ENCODE results near the gene PFN3. TPM values are rescaled to one million over a fixed set of nuclear protein-coding genes. Genes with fewer than 3 reads are reported as not detected.
A peak's percentile ranks its signal among the peaks of the same experiment; 100 is the strongest.

The PFN3 gene
- total RNA-seq, 1 donor from 2014 or later = not detected

DNA sequence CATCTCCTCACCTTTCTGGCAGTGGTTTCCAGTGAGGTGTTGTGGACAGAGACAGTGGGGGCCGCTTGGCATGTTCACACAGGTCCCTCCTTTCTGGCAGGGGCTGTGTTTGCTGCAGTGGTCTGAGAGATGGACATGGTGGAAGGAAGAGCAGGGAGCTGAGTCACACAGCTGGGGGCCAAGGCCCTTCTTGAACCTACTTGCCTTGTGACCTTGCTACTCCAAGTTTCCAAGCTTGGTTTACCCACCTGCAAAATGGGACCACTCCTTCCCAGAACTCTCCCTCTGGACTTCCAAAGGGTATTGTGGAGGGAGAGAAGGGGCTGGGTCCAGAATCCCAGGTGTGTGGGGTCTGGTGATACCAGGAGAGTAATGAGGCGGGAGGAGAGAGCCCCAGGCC is 4.9 kb upstream of the PFN3 start:
- DNase-seq (ENCODE audit: low read depth) = no peak
- H3K36me3 ChIP-seq (ENCODE audit: control insufficient read depth, insufficient read depth, low read length) = no peaks in the 10 kb centered on the region
- H3K4me3 ChIP-seq (ENCODE audit: low read depth, low read length) = no peak overlapping the region
- TF ChIP-seq, protein P1, sequence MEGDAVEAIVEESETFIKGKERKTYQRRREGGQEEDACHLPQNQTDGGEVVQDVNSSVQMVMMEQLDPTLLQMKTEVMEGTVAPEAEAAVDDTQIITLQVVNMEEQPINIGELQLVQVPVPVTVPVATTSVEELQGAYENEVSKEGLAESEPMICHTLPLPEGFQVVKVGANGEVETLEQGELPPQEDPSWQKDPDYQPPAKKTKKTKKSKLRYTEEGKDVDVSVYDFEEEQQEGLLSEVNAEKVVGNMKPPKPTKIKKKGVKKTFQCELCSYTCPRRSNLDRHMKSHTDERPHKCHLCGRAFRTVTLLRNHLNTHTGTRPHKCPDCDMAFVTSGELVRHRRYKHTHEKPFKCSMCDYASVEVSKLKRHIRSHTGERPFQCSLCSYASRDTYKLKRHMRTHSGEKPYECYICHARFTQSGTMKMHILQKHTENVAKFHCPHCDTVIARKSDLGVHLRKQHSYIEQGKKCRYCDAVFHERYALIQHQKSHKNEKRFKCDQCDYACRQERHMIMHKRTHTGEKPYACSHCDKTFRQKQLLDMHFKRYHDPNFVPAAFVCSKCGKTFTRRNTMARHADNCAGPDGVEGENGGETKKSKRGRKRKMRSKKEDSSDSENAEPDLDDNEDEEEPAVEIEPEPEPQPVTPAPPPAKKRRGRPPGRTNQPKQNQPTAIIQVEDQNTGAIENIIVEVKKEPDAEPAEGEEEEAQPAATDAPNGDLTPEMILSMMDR (IDR thresholded peaks at IDR 0.05; ENCODE audit: insufficient read depth, low read length, poor library complexity, severe bottlenecking) = no peak
- peaks cover 21% of the 10 kb centered on the region for H3K27me3 ChIP-seq (ENCODE audit: control insufficient read depth, insufficient read depth, low read length)

DNA sequence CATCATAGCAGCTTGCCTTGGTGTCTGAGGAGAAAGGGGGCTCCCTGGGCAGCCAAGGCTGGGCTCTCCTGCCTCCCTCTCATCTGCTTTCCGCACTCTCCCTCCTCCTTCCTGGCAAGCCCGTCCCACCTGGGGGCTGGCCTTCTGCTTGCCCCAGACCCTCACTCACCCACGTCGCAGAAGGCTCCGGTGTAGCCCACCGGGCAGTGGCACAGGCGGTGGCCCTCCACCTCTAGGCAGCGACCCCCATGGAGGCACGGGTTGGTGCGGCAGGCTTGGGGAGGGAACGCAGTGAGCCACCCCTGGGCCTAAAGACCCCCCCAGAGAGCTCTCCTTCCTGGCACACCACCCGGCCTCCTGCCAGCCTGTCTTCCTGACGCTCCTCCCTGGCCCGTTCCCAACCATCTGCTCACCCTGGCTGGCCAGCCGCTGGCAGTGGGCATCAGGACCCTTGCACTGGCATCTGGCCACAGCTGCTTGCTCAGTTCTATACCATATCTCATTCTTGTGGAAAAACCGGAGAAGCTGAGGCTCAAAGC is 4.2 kb upstream of the PFN3 start:
- peaks cover 27% of the 10 kb centered on the region for H3K27me3 ChIP-seq (ENCODE audit: control insufficient read depth, insufficient read depth, low read length)
- TF ChIP-seq, protein P1 (IDR thresholded peaks at IDR 0.05; ENCODE audit: insufficient read depth, low read length, poor library complexity, severe bottlenecking) = no peak
- peak overlapping the region; percentile 41 for H3K4me3 ChIP-seq (ENCODE audit: low read depth, low read length)
- no peaks in the 10 kb centered on the region for H3K36me3 ChIP-seq (ENCODE audit: control insufficient read depth, insufficient read depth, low read length)
- no peak for DNase-seq (ENCODE audit: low read depth)

DNA sequence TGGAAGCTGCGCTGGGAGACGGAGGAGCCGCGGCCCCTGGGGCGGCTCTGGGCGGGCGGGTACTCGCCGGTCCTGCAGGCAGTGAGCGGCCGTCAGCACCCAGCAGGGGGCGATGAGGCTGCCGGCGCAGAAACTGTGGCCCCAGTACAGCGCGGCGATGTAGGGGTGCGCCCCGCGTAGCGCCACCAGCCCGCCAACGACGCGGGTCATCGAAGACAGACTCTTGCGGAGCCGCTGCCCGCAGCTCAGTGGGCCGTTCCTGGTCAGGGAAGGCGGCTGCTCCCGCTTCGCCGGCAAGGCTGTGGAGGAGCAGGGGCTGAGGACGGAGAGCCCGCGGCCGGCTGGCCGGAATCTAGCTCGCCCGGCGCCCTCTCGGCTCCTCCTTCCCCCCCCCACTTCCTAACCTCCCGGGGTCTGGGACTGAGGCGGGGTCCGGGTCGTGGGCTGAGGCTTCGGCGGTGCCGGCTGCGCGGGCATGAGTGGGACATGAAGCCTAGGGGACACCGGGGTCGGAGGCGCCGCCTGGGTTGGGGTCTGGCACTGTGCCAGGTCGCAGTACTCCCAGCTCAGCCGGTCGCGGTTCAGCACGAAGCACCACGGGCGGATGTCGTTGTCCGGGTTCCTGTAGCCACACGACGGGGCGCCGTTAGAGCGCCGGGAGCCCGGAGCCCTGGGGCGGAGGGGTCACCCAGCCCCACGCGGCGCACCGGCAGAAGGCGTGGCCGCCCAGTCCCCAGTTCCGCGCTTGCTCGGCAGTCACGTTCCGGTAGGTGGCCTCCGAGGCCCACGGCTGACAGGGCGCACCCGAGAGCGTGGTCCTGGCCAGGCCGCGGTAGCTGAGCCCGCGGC is 3.6 kb upstream of the PFN3 start:
- TF ChIP-seq, protein P1 (IDR thresholded peaks at IDR 0.05; ENCODE audit: insufficient read depth, low read length, poor library complexity, severe bottlenecking) = peak; percentile 65

DNA sequence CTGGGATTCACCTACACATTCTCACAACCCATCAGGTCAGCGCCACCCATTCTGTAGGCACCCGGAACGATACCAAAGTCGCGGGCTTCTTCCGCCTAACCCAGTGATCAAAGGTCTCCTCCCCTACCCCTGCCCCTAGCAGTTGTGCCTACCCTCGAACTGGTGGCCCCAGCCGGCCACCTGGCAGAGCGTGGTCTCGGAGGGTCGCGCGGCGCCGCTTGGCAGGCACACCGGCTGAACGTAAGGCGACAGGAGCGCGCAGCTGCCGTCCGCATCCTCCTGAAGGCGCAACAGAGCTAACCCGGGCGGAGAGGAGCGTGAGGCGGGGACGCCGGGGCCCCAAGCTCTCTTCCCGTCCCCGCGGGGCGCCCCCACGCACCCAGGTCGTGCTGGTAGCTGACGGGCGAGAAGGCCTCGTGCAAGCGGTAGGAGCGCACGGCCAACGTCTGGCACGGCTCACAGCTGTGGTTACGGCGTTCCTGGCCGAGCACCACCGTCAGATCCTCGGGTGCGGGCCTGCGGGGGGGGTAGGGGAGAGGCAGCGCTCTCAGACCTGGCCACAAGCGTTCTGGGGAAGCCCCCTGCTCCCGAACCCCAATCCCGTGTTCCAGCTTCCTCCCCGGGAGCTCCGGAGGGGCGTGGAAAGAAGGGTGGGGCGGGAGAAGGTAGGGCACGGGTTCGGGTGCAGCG is 2.8 kb upstream of the PFN3 start:
- H3K27me3 ChIP-seq (ENCODE audit: control insufficient read depth, insufficient read depth, low read length) = peaks cover 33% of the 10 kb centered on the region
- no peak for DNase-seq (ENCODE audit: low read depth)
- no peaks in the 10 kb centered on the region for H3K36me3 ChIP-seq (ENCODE audit: control insufficient read depth, insufficient read depth, low read length)
- TF ChIP-seq, protein P1 (IDR thresholded peaks at IDR 0.05; ENCODE audit: insufficient read depth, low read length, poor library complexity, severe bottlenecking) = no peak
- H3K4me3 ChIP-seq (ENCODE audit: low read depth, low read length) = peak overlapping the region; percentile 41

More for the DNA sequence above, 3.6 kb upstream of the PFN3 start:
- DNase-seq (ENCODE audit: low read depth) = no peak
- peaks cover 31% of the 10 kb centered on the region for H3K27me3 ChIP-seq (ENCODE audit: control insufficient read depth, insufficient read depth, low read length)
- no peaks in the 10 kb centered on the region for H3K36me3 ChIP-seq (ENCODE audit: control insufficient read depth, insufficient read depth, low read length)
- H3K4me3 ChIP-seq (ENCODE audit: low read depth, low read length) = peak overlapping the region; percentile 41

DNA sequence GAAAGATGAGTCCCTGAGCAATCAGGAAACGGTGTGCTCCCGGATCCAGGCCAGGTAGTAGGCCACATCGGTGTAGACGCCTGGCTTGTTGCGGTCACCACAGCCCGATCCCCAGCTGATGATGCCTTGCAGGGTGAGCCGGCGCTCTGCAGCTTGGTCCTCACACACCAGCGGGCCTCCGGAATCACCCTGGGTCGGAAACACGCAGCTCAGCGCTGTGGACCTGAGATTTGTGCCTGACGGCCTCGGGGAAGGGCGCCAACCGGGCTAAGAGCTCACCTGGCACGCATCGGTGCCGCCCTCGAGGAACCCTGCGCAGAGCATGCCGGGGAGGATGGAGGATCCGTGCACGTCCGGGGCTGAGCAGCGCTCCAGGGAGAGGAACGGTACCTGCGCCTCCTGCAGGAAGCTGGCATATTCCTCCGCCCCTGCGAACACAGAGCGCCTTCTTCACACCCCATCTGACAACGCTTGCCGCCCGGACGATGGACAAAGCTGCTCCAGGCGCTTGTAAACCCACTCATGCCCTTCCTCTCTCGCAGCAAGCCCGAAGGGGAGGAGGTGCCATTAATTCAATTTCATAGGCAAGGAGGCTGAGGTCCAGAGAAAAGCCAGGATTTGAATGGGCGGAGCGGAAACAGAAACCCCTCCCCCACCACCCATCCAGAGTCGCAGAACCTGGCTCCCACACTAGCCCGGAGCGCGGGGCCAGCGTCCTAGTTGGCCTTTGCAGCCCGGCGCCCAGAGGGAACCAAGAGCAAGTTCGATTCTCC is 2.0 kb upstream of the PFN3 start:
- no peak for DNase-seq (ENCODE audit: low read depth)
- Histone ChIP-seq H3K4me3 (ENCODE audit: low read depth, low read length) (peak overlapping the region; percentile 41), H3K27me3 (ENCODE audit: control insufficient read depth, insufficient read depth, low read length) (peaks cover 38% of the 10 kb centered on the region), H3K36me3 (ENCODE audit: control insufficient read depth, insufficient read depth, low read length) (no peaks in the 10 kb centered on the region)
- TF ChIP-seq, protein P1 (IDR thresholded peaks at IDR 0.05; ENCODE audit: insufficient read depth, low read length, poor library complexity, severe bottlenecking) = peak; percentile 66
